Esophagus squamous epithelium (tissue), 5 donors: Measurements from ENCODE around the gene LBHD2. TPM values are rescaled to one million over a fixed set of nuclear protein-coding genes. Genes with fewer than 3 reads are reported as not detected.
A peak's percentile ranks its signal among the peaks of the same experiment; 100 is the strongest.

Experiments
- DNase-seq: peaks from one replicate; lab custom pipeline; 2025; lab: John Stamatoyannopoulos, UW
- H3K27ac ChIP-seq, 4 donors: fragments of 200-600 bp; sonication (generic); one replicate each; pipeline ENCODE4 v1.5.1; 2016 to 2019; ENCODE audit warnings: mild to moderate bottlenecking in 1 of 4
- H3K27me3 ChIP-seq, 4 donors: fragments of 200-600 bp; sonication (generic); 1 replicate in 3 of 4; 2 replicates in 1 of 4; pipeline versions ENCODE4 v1.5.1 to v1.6.0; 2017 to 2021; ENCODE audit warnings: antibody characterized with exemption in 1 of 4
- H3K36me3 ChIP-seq, 3 donors: fragments of 200-600 bp; sonication (generic); one replicate each; pipeline ENCODE4 v1.5.1; 2016 to 2019
- H3K4me1 ChIP-seq, 3 donors: fragments of 200-600 bp; sonication (generic); one replicate each; pipeline ENCODE4 v1.5.1; 2017 to 2019
- H3K4me3 ChIP-seq, 4 donors: fragments of 200-600 bp; sonication (generic); 1 replicate in 3 of 4; 2 replicates in 1 of 4; pipeline ENCODE4 v1.5.1; 2016 to 2019; ENCODE audit warnings: mild to moderate bottlenecking in 2 of 4, moderate library complexity in 1 of 4
- H3K9me3 ChIP-seq, 3 donors: fragments of 200-600 bp; sonication (generic); one replicate each; pipeline ENCODE4 v1.5.1; 2016 to 2019
- CTCF ChIP-seq, 6 experiments: fragments of 450-650 bp in 4 of 6; fragments of 200-600 bp in 2 of 6; sonication (generic) in 2 of 6; IDR thresholded peaks; one replicate each; pipeline ENCODE4 v1.5.1; 2016 to 2019; ENCODE audit warnings: antibody characterized with exemption in 6 of 6, mild to moderate bottlenecking in 4 of 6, moderate library complexity in 4 of 6
- POLR2A ChIP-seq, 4 donors: fragments of 450-650 bp; IDR thresholded peaks; one replicate each; pipeline ENCODE4 v1.6.1; 2017; ENCODE audit warnings: antibody characterized with exemption in 4 of 4, mild to moderate bottlenecking in 4 of 4, moderate library complexity in 3 of 4
- WGBS, 2 donors: methylation state at CpG; one replicate each; pipeline ENCODE4 v1.1.5; 2018; 5-methylcytosine and 5-hydroxymethylcytosine counted together
- intact Hi-C: fragments of 100-400 bp; cut with DNase I; formaldehyde crosslinking; loops from one replicate; pipeline ENCODE4 v1.15.0; 2022
- total RNA-seq, 4 donors: library from RNA; depleted of rRNA; stranded (reverse); fragments of >200 nt; gene quantifications; one replicate each; pipeline ENCODE4 v1.1.0, GENCODE V29; 2016
- donor health status: DM: yes; HTN: yes; CAD: no.

The LBHD2 gene
- total RNA-seq, 4 donors from 2014 or later, result 1.1 TPM; not detected in 3

- TF ChIP-seq CTCF (IDR thresholded peaks at IDR 0.05) (no peak), POLR2A (IDR thresholded peaks at IDR 0.05) (no peak)
- no peak for DNase-seq
- Histone ChIP-seq H3K36me3 (peaks cover 10 to 57% (median 16%) of the 10 kb centered on the region in 3 donors), H3K9me3 (no peaks in the 10 kb centered on the region), H3K4me3 (no peak overlapping the region), H3K27me3 (no peaks in the 10 kb centered on the region), H3K4me1 (peaks cover 61 to 72% (median 61%) of the 10 kb centered on the region in 3 donors), H3K27ac (peak overlapping the region; percentile 56 to 86 (median 78))
- 73 to 78% methylated on average over 10 to 17 of the region's 26 CpGs for WGBS, 2 donors
- intact Hi-C loops, result no loop called here
Measured at GRCh38 chr14:103130017-103130764, 46.2 kb downstream of the LBHD2 start.

- peaks cover 58 to 72% (median 61%) of the 10 kb centered on the region in 3 donors for H3K4me1 ChIP-seq
- no peak for DNase-seq
- H3K27me3 ChIP-seq, result no peaks in the 10 kb centered on the region
- 36 to 38% methylated on average over 3 to 5 of the region's 8 CpGs for WGBS, 2 donors
- no peaks in the 10 kb centered on the region for H3K9me3 ChIP-seq
- intact Hi-C loops, result no loop called here
- no peak overlapping the region for H3K4me3 ChIP-seq
- peaks cover 10 to 64% (median 16%) of the 10 kb centered on the region in 3 donors for H3K36me3 ChIP-seq
- peak in 1 of 4 donors; percentile 7 for TF ChIP-seq POLR2A (IDR thresholded peaks at IDR 0.05)
- TF ChIP-seq CTCF (IDR thresholded peaks at IDR 0.05), result no peak
- H3K27ac ChIP-seq, result peak overlapping the region; percentile 56 to 86 (median 78)
Measured at GRCh38 chr14:103130965-103131364, 47.0 kb downstream of the LBHD2 start.

GRCh38 chr14:103131580-103131979 is 47.6 kb downstream of the LBHD2 start:
- DNase-seq, result no peak
- Histone ChIP-seq H3K27ac (peak overlapping the region; percentile 56 to 86 (median 78)), H3K27me3 (no peaks in the 10 kb centered on the region), H3K9me3 (no peaks in the 10 kb centered on the region), H3K36me3 (peaks cover 10 to 69% (median 16%) of the 10 kb centered on the region in 3 donors), H3K4me3 (no peak overlapping the region), H3K4me1 (peaks cover 55 to 72% (median 60%) of the 10 kb centered on the region in 3 donors)
- TF ChIP-seq POLR2A (IDR thresholded peaks at IDR 0.05) (no peak), CTCF (IDR thresholded peaks at IDR 0.05) (no peak)
- 82% methylated on average over 2 of the region's 9 CpGs; no CpG with 5 or more reads in 1 of the 2 donors for WGBS, 2 donors
- intact Hi-C loops, result no loop called here

GRCh38 chr14:103132381-103133209 is 48.6 kb downstream of the LBHD2 start:
- Histone ChIP-seq H3K4me1 (peaks cover 55 to 74% (median 63%) of the 10 kb centered on the region in 3 donors), H3K36me3 (peaks cover 10 to 69% (median 16%) of the 10 kb centered on the region in 3 donors)
- intact Hi-C loops, result no loop called here

More at GRCh38 chr14:103132381-103133209, 48.6 kb downstream of the LBHD2 start:
- no peak overlapping the region for H3K4me3 ChIP-seq
- peak overlapping the region in 3 of 4 donors; percentile 9 to 86 (median 81) for H3K27ac ChIP-seq
- no peak for TF ChIP-seq CTCF (IDR thresholded peaks at IDR 0.05)
- TF ChIP-seq POLR2A (IDR thresholded peaks at IDR 0.05), result no peak
- no peaks in the 10 kb centered on the region for H3K27me3 ChIP-seq
- no peaks in the 10 kb centered on the region for H3K9me3 ChIP-seq
- 87 to 88% methylated on average over 18 to 21 of the region's 39 CpGs for WGBS, 2 donors
- no peak for DNase-seq
